GM21390 (cell line): ENCODE measurements around the gene UEVLD.
A peak's percentile ranks its signal among the peaks of the same experiment; 100 is the strongest.

ENCODE experiments used
- ATAC-seq: cut with Tn5 transposase; IDR thresholded peaks from one replicate; pipeline ENCODE4 v1.9.1; 2021; ENCODE audit not compliant: unreplicated experiment

The UEVLD gene

GRCh38 chr11:18590571-18590970 is 2.0 kb upstream of the UEVLD start:
- no peak for ATAC-seq

- no peak for ATAC-seq
Observed at GRCh38 chr11:18581825-18582224, 6.7 kb downstream of the UEVLD start.

GRCh38 chr11:18580113-18580766 is 8.3 kb downstream of the UEVLD start:
- no peak for ATAC-seq

GRCh38 chr11:18578975-18579598 is 9.4 kb downstream of the UEVLD start:
- peak; percentile 87 for ATAC-seq

- ATAC-seq, result no peak
Observed at GRCh38 chr11:18575361-18575760, 13.2 kb downstream of the UEVLD start.

GRCh38 chr11:18567081-18567480 is 21.5 kb downstream of the UEVLD start:
- no peak for ATAC-seq

GRCh38 chr11:18566406-18566805 is 22.1 kb downstream of the UEVLD start:
- ATAC-seq, result no peak

- ATAC-seq, result no peak
Observed at GRCh38 chr11:18564149-18564548, 24.4 kb downstream of the UEVLD start.

- no peak for ATAC-seq
Observed at GRCh38 chr11:18563090-18563730, 25.3 kb downstream of the UEVLD start.

GRCh38 chr11:18548001-18548400 is 40.5 kb downstream of the UEVLD start:
- ATAC-seq, result no peak

GRCh38 chr11:18540207-18541009 is 48.1 kb downstream of the UEVLD start:
- no peak for ATAC-seq

- ATAC-seq, result no peak
Observed at GRCh38 chr11:18536209-18536608, 52.3 kb downstream of the UEVLD start.

GRCh38 chr11:18534245-18534644 is 54.3 kb downstream of the UEVLD start:
- ATAC-seq, result no peak

- ATAC-seq, result no peak
Observed at GRCh38 chr11:18533365-18533764, 55.2 kb downstream of the UEVLD start.

- ATAC-seq, result no peak
Observed at GRCh38 chr11:18527512-18527911, 61.0 kb downstream of the UEVLD start.

- ATAC-seq, result peak; percentile 92
Observed at GRCh38 chr11:18526521-18527296, 61.8 kb downstream of the UEVLD start, which contains the start of gene TSG101. TSS of gene TSG101 (minus strand) at chr11:18526942. CDS start at chr11:18526816, 126 bp downstream.

GRCh38 chr11:18526130-18526520 is 62.4 kb downstream of the UEVLD start:
- ATAC-seq, result no peak

GRCh38 chr11:18524248-18524647 is 64.3 kb downstream of the UEVLD start:
- ATAC-seq, result no peak

- ATAC-seq, result no peak
Observed at GRCh38 chr11:18523084-18523483, 65.5 kb downstream of the UEVLD start.

GRCh38 chr11:18522388-18522787 is 66.1 kb downstream of the UEVLD start:
- no peak for ATAC-seq

- ATAC-seq, result no peak
Observed at GRCh38 chr11:18521122-18521521, 67.4 kb downstream of the UEVLD start.
